T-cell (primary cell): ENCODE measurements around the gene TARS2. TPM values are rescaled to one million over a fixed set of nuclear protein-coding genes. Genes with fewer than 3 reads are reported as not detected.

Source experiments
- ATAC-seq, 4 experiments: fragments of 200-7000 bp in 3 of 4; fragments of 150-1000 bp in 1 of 4; cut with Tn5 transposase; replicated peaks in 1 of 4; 1 replicate in 3 of 4; 2 replicates in 1 of 4; pipeline ENCODE4 v1.10.0; 2021; ENCODE audit warnings: moderate library complexity in 3 of 4, mild to moderate bottlenecking in 2 of 4, moderate number of reproducible peaks in 1 of 4
- CTCF ChIA-PET, 2 donors: fragments of 300-600 bp; sonication (Branson Sonifier 250); formaldehyde crosslinking; loops; one replicate each; lab custom pipeline; 2022; ENCODE audit warnings: antibody characterized with exemption in 2 of 2; lab: Charles Lee
- POLR2A ChIA-PET, 2 donors: fragments of 300-600 bp; sonication (Branson Sonifier 250); formaldehyde crosslinking; loops; one replicate each; lab custom pipeline; 2022; ENCODE audit warnings: antibody characterized with exemption in 2 of 2; lab: Charles Lee
- DNase-seq, 35 experiments: peaks; one replicate each; pipeline versions ENCODE4 v3.0.0 to v3.0.0-alpha.2; 2013 to 2023
- H3K27ac ChIP-seq: one replicate; pipeline ENCODE4 v1.5.1; 2013; ENCODE audit warnings: low read length
- H3K27me3 ChIP-seq, 2 experiments: replicated peaks in 1 of 2; 1 replicate in 1 of 2; 2 replicates in 1 of 2; pipeline versions ENCODE4 v1.6.1 to v1.7.0; 2013; ENCODE audit warnings: low read length in 1 of 2, mixed read lengths in 1 of 2; ENCODE audit not compliant: control insufficient read depth in 2 of 2, insufficient read depth in 2 of 2; ENCODE audit errors: extremely low read depth in 1 of 2
- H3K36me3 ChIP-seq, 2 donors: 1 replicate in 1 of 2; 2 replicates in 1 of 2; pipeline versions ENCODE4 v1.6.1 to v1.7.0; 2013; ENCODE audit warnings: low read length in 1 of 2; ENCODE audit not compliant: control insufficient read depth in 2 of 2, insufficient read depth in 1 of 2; ENCODE audit errors: extremely low read depth in 1 of 2
- H3K4me1 ChIP-seq, 2 experiments: 1 replicate in 1 of 2; 2 replicates in 1 of 2; pipeline versions ENCODE4 v1.6.1 to v1.7.0; 2013; ENCODE audit warnings: low read length in 2 of 2, mixed read lengths in 1 of 2; ENCODE audit not compliant: insufficient read depth in 2 of 2, control insufficient read depth in 1 of 2; ENCODE audit errors: extremely low read depth in 1 of 2
- H3K4me3 ChIP-seq, 2 donors: 1 replicate in 1 of 2; 2 replicates in 1 of 2; pipeline versions ENCODE4 v1.5.1 to v1.7.0; 2013; ENCODE audit warnings: mild to moderate bottlenecking in 2 of 2, low read length in 1 of 2, moderate library complexity in 1 of 2; ENCODE audit not compliant: control insufficient read depth in 1 of 2; ENCODE audit errors: extremely low read depth in 1 of 2
- H3K9me3 ChIP-seq: 2 replicates; pipeline ENCODE4 v1.7.0; 2013
- H3K27ac Mint-ChIP-seq, 2 donors: one replicate each; pipeline ENCODE4 v1.8.0; 2020 to 2021; ENCODE audit warnings: mild to moderate bottlenecking in 2 of 2, mixed read lengths in 2 of 2
- H3K27me3 Mint-ChIP-seq, 2 donors: one replicate each; pipeline ENCODE4 v1.8.0; 2021 to 2022; ENCODE audit warnings: mixed read lengths in 2 of 2
- H3K36me3 Mint-ChIP-seq: one replicate; pipeline ENCODE4 v1.8.0; 2021; ENCODE audit warnings: mixed read lengths
- H3K4me1 Mint-ChIP-seq, 3 donors: one replicate each; pipeline ENCODE4 v1.8.0; 2020 to 2022; ENCODE audit warnings: mixed read lengths in 3 of 3, mild to moderate bottlenecking in 1 of 3
- H3K4me3 Mint-ChIP-seq, 3 donors: one replicate each; pipeline ENCODE4 v1.8.0; 2020 to 2022; ENCODE audit warnings: mild to moderate bottlenecking in 3 of 3, mixed read lengths in 3 of 3, moderate library complexity in 3 of 3
- H3K9me3 Mint-ChIP-seq, 3 donors: one replicate each; pipeline ENCODE4 v1.8.0; 2020 to 2022; ENCODE audit warnings: mixed read lengths in 3 of 3
- WGBS: methylation state at CpG from one replicate; pipeline ENCODE4 v1.1.5; 2013; ENCODE audit warnings: missing lambda C conversion rate; ENCODE audit not compliant: insufficient coverage; 5-methylcytosine and 5-hydroxymethylcytosine counted together
- total RNA-seq, 35 experiments: library from RNA in 6 of 35; stranded (reverse) in 6 of 35; fragments of 120-200 nt in 1 of 35; gene quantifications; one replicate each; pipeline versions ENCODE4 v1.2.1 to v1.2.4 and lab custom pipeline; 2013 to 2026

Gene TARS2
- total RNA-seq, 5 donors from 2014 or later (not counting 1 experiment from before 2014, with no cell fraction given): 24.1 to 35.9 (median 30.2) TPM

- no peaks in the 10 kb centered on the region for H3K4me1 ChIP-seq
- no peak overlapping the region for H3K4me3 ChIP-seq
- CTCF ChIA-PET: interaction anchor here in 1 of 2 donors (0.7 kb wide), 1 partner anchor 26 kb away, joined by 3 read pairs; no protein-coding TSS in a partner anchor
- Mint-ChIP-seq H3K9me3 (no peaks in the 10 kb centered on the region), H3K27me3 (no peaks in the 10 kb centered on the region), H3K36me3 (peaks cover 3% of the 10 kb centered on the region), H3K4me3 (no peak overlapping the region), H3K4me1 (peaks cover 0 to 9% (median 7%) of the 10 kb centered on the region in 3 donors), H3K27ac (peak overlapping the region; percentile 63 to 64)
- ATAC-seq (peak in 1 of 4 experiments; percentile 22), DNase-seq (no peak)
- no CpG with 5 or more reads among the region's 4 CpGs for WGBS
- H3K27ac ChIP-seq: no peak overlapping the region
- H3K36me3 ChIP-seq: peaks cover 0 to 6% of the 10 kb centered on the region in 2 donors
- no peaks in the 10 kb centered on the region for H3K27me3 ChIP-seq
- no peaks in the 10 kb centered on the region for H3K9me3 ChIP-seq
- POLR2A ChIA-PET: interaction anchor here in 1 of 2 donors (0.6 kb wide), 1 partner anchor 288 kb away, joined by 3 read pairs; the partner anchor contains the start of gene CTSS
These were observed 9.5 kb upstream of the TARS2 start for GRCh38 chr1:150477733-150478132.

- POLR2A ChIA-PET: no interaction called here
- H3K36me3 Mint-ChIP-seq: no peaks in the 10 kb centered on the region
- H3K9me3 Mint-ChIP-seq: no peaks in the 10 kb centered on the region
- Histone ChIP-seq H3K27me3 (no peaks in the 10 kb centered on the region), H3K27ac (no peak overlapping the region), H3K4me3 (no peak overlapping the region), H3K9me3 (no peaks in the 10 kb centered on the region), H3K4me1 (no peaks in the 10 kb centered on the region), H3K36me3 (no peaks in the 10 kb centered on the region)
- CTCF ChIA-PET: no interaction called here
- H3K27me3 Mint-ChIP-seq: no peaks in the 10 kb centered on the region
- H3K4me3 Mint-ChIP-seq: no peak overlapping the region
- WGBS: 76% methylated on average over 2 of the region's 4 CpGs
- ATAC-seq (no peak), DNase-seq (no peak)
- peaks cover 0 to 9% (median 7%) of the 10 kb centered on the region in 3 donors for H3K4me1 Mint-ChIP-seq
- peak overlapping the region in 1 of 2 donors; percentile 22 for H3K27ac Mint-ChIP-seq
These were observed 7.8 kb upstream of the TARS2 start for GRCh38 chr1:150479370-150479769.

DNA sequence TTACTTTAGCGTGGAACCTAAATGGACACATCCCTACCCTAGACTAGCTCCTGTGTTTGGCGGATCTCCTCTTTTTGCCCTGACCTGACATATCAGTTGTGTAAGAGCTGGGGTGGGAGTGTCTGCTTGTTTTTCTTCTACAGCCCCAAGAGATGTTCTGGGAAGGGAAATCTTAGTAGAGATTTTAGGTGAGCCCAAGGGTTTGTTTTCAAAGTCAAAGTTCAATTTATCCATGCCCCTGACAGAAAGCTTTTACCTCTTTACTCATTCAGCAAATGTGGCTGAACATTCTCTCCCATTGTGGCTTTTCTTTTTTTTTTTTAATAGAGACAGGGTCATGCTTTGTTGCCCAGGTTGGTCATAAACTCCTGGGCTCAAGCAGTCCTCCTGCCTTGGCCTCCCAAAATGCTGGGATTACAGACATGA is 7.3 kb upstream of the TARS2 start:
- POLR2A ChIA-PET: no interaction called here
- H3K4me3 Mint-ChIP-seq: no peak overlapping the region
- no CpG with 5 or more reads among the region's 2 CpGs for WGBS

GRCh38 chr1:150484431-150484830 is 2.8 kb upstream of the TARS2 start:
- no peaks in the 10 kb centered on the region for H3K27me3 ChIP-seq
- no peak overlapping the region for H3K27ac Mint-ChIP-seq
- H3K36me3 ChIP-seq: peaks cover 2 to 7% of the 10 kb centered on the region in 2 donors
- H3K4me3 ChIP-seq: no peak overlapping the region
- ChIA-PET CTCF (interaction anchor here in 1 of 2 donors (0.6 kb wide), 2 partner anchors 23 to 30 kb away, joined by 3 read pairs; no protein-coding TSS in a partner anchor), POLR2A (no interaction called here)
- no peaks in the 10 kb centered on the region for H3K9me3 ChIP-seq
- no peak overlapping the region for H3K4me3 Mint-ChIP-seq
- no peak overlapping the region for H3K27ac ChIP-seq
- peaks cover 0 to 9% of the 10 kb centered on the region in 2 experiments for H3K4me1 ChIP-seq
- H3K27me3 Mint-ChIP-seq: no peaks in the 10 kb centered on the region
- no peaks in the 10 kb centered on the region for H3K9me3 Mint-ChIP-seq
- H3K4me1 Mint-ChIP-seq: peaks cover 18 to 26% (median 24%) of the 10 kb centered on the region in 3 donors
- no CpG with 5 or more reads among the region's 5 CpGs for WGBS
- DNase-seq: no peak
- peaks cover 7% of the 10 kb centered on the region for H3K36me3 Mint-ChIP-seq
- ATAC-seq: no peak

More for the DNA sequence above, 7.3 kb upstream of the TARS2 start:
- no peak for ATAC-seq
- Histone ChIP-seq H3K36me3 (no peaks in the 10 kb centered on the region), H3K4me1 (no peaks in the 10 kb centered on the region), H3K4me3 (no peak overlapping the region), H3K27ac (no peak overlapping the region), H3K27me3 (no peaks in the 10 kb centered on the region), H3K9me3 (no peaks in the 10 kb centered on the region)
- peaks cover 0 to 9% (median 7%) of the 10 kb centered on the region in 3 donors for H3K4me1 Mint-ChIP-seq
- no peak for DNase-seq
- H3K9me3 Mint-ChIP-seq: no peaks in the 10 kb centered on the region
- CTCF ChIA-PET: no interaction called here
- H3K27me3 Mint-ChIP-seq: no peaks in the 10 kb centered on the region
- H3K27ac Mint-ChIP-seq: no peak overlapping the region
- H3K36me3 Mint-ChIP-seq: no peaks in the 10 kb centered on the region

DNA sequence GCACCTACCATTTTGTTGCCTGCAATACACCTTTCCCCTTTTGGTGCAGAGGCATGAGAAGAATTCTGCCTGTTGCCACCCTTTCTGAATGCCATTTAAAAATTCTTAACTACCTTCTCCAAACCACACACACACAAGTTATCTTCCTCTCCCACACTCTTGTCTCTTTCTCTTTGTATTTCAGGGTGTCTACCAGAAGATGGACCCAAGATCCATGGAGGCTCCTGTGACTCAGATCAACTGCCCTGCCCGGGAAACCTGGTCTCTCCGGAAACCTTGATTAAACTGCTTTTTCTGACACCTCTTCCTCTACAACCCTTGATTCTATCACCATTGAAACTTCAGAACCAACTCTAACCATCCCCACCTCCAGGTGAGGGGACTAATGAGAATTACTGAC is 2.4 kb upstream of the TARS2 start:
- H3K4me1 ChIP-seq: peaks cover 0 to 9% of the 10 kb centered on the region in 2 experiments
- Mint-ChIP-seq H3K27me3 (no peaks in the 10 kb centered on the region), H3K4me3 (peak overlapping the region in 1 of 3 donors; percentile 53), H3K9me3 (no peaks in the 10 kb centered on the region), H3K27ac (no peak overlapping the region), H3K36me3 (peaks cover 8% of the 10 kb centered on the region), H3K4me1 (peaks cover 18 to 26% (median 22%) of the 10 kb centered on the region in 3 donors)
- H3K4me3 ChIP-seq: no peak overlapping the region
- POLR2A ChIA-PET: no interaction called here
- ATAC-seq (no peak), DNase-seq (no peak)
- no peaks in the 10 kb centered on the region for H3K27me3 ChIP-seq
- peaks cover 2 to 12% of the 10 kb centered on the region in 2 donors for H3K36me3 ChIP-seq
- no peak overlapping the region for H3K27ac ChIP-seq
- 60% methylated on average over 1 of the region's 2 CpGs for WGBS
- no peaks in the 10 kb centered on the region for H3K9me3 ChIP-seq
- CTCF ChIA-PET: interaction anchor here in 1 of 2 donors (0.6 kb wide), 1 partner anchor 24 kb away, joined by 3 read pairs; no protein-coding TSS in a partner anchor

DNA sequence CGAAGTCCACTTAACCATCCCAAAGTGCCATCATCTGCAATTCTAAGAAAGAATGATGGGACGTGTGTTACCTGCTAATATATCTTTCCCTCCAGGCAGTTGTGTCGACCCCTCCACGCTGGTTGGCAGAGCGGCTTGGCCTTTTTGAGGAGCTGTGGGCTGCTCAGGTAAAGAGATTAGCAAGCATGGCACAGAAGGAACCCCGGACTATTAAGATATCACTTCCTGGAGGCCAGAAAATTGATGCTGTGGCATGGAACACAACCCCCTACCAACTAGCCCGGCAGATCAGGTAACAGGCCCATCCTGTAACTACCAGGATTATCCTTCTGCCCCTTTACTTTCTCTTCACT is 520 bp downstream of the TARS2 start:
- no peaks in the 10 kb centered on the region for H3K9me3 ChIP-seq
- ChIA-PET CTCF (interaction anchor here in 1 of 2 donors (1.1 kb wide), 1 partner anchor 209 kb away, joined by 3 read pairs; the partner anchor contains the start of gene GOLPH3L), POLR2A (interaction anchor here in 1 of 2 donors (0.5 to 0.9 kb wide), 3 partner anchors 28 to 167 kb away, joined by 3 to 6 read pairs (median 4); partner anchors contain the start of gene FALEC)
- H3K36me3 Mint-ChIP-seq: peaks cover 27% of the 10 kb centered on the region
- ATAC-seq: no peak
- no peaks in the 10 kb centered on the region for H3K27me3 ChIP-seq
- H3K9me3 Mint-ChIP-seq: no peaks in the 10 kb centered on the region
- peaks cover 10 to 32% of the 10 kb centered on the region in 2 donors for H3K36me3 ChIP-seq
- H3K27me3 Mint-ChIP-seq: no peaks in the 10 kb centered on the region
- peak overlapping the region; percentile 73 for H3K27ac ChIP-seq
- WGBS: no CpG with 5 or more reads among the region's 7 CpGs
- H3K4me3 ChIP-seq: peak overlapping the region; percentile 73 to 82
- H3K4me3 Mint-ChIP-seq: peak overlapping the region; percentile 98 to 100 (median 99)
- peaks cover 0 to 9% of the 10 kb centered on the region in 2 experiments for H3K4me1 ChIP-seq
- peak overlapping the region; percentile 99 for H3K27ac Mint-ChIP-seq
- H3K4me1 Mint-ChIP-seq: peaks cover 18 to 26% (median 23%) of the 10 kb centered on the region in 3 donors
- DNase-seq: peak in 8 of 35 experiments; percentile 2 to 29 (median 8)
